GM19240 (cell line): ENCODE data around the gene RPTOR.

ENCODE experiments used
- DNase-seq: peaks from one replicate; pipeline ENCODE4 v3.0.0; 2011; ENCODE audit warnings: low spot score; ENCODE audit not compliant: insufficient read length

The RPTOR gene

GRCh38 chr17:80586846-80587228, 42.2 kb downstream of the RPTOR start:
- no peak for DNase-seq

- no peak for DNase-seq
Observed at GRCh38 chr17:80588702-80589383, 44.2 kb downstream of the RPTOR start.

- DNase-seq, result no peak
Observed at GRCh38 chr17:80591788-80592187, 47.1 kb downstream of the RPTOR start.

GRCh38 chr17:80592243-80592642, 47.6 kb downstream of the RPTOR start:
- DNase-seq, result no peak

GRCh38 chr17:80593181-80593580, 48.5 kb downstream of the RPTOR start:
- DNase-seq, result no peak

GRCh38 chr17:80594431-80595269, 50.0 kb downstream of the RPTOR start:
- DNase-seq, result no peak

GRCh38 chr17:80596760-80597608, 52.3 kb downstream of the RPTOR start:
- DNase-seq, result no peak

- DNase-seq, result no peak
Observed at GRCh38 chr17:80598813-80599545, 54.3 kb downstream of the RPTOR start.

GRCh38 chr17:80599546-80600305, 55.1 kb downstream of the RPTOR start:
- no peak for DNase-seq

- DNase-seq, result no peak
Observed at GRCh38 chr17:80601146-80601545, 56.5 kb downstream of the RPTOR start.

GRCh38 chr17:80603396-80603795, 58.8 kb downstream of the RPTOR start:
- DNase-seq, result no peak

GRCh38 chr17:80604009-80604669, 59.5 kb downstream of the RPTOR start:
- DNase-seq, result no peak

- DNase-seq, result no peak
Observed at GRCh38 chr17:80604670-80605010, 60.0 kb downstream of the RPTOR start.

- DNase-seq, result peak; percentile 79
Observed at GRCh38 chr17:80605326-80606066, 60.9 kb downstream of the RPTOR start.

- DNase-seq, result no peak
Observed at GRCh38 chr17:80608326-80608725, 63.7 kb downstream of the RPTOR start.

GRCh38 chr17:80609757-80610156, 65.1 kb downstream of the RPTOR start:
- no peak for DNase-seq

GRCh38 chr17:80611816-80612215, 67.2 kb downstream of the RPTOR start:
- DNase-seq, result no peak

- DNase-seq, result no peak
Observed at GRCh38 chr17:80612997-80613731, 68.5 kb downstream of the RPTOR start.

- no peak for DNase-seq
Observed at GRCh38 chr17:80613732-80614071, 69.1 kb downstream of the RPTOR start.
